DND-41 (cell line): ENCODE data around the gene RAC2.
A peak's percentile ranks its signal among the peaks of the same experiment; 100 is the strongest.

Source experiments
- ATAC-seq: fragments of 200-7000 bp; cut with Tn5 transposase; 3 replicates; pipeline ENCODE4 v1.9.1; 2021; ENCODE audit warnings: low read depth; ENCODE audit not compliant: insufficient read depth
- DNase-seq: peaks from one replicate; pipeline ENCODE4 v3.0.0-alpha.2; 2020
- H2AFZ ChIP-seq: 2 replicates; pipeline ENCODE4 v1.6.0; 2012; ENCODE audit warnings: low read depth, low read length
- H3K27ac ChIP-seq: 2 replicates; pipeline ENCODE4 v1.5.1; 2012; ENCODE audit warnings: low read length, inconsistent platforms
- H3K27me3 ChIP-seq: fragments of 200-600 bp; sonication (generic); 2 replicates; pipeline ENCODE4 v1.6.0; 2012; ENCODE audit warnings: low read length, mild to moderate bottlenecking, inconsistent platforms; ENCODE audit not compliant: insufficient read depth, poor library complexity
- H3K36me3 ChIP-seq: 2 replicates; pipeline ENCODE4 v1.5.1; 2012; ENCODE audit warnings: low read length, inconsistent platforms; ENCODE audit not compliant: insufficient read depth
- H3K4me1 ChIP-seq: 2 replicates; pipeline ENCODE4 v1.5.1; 2012; ENCODE audit warnings: mild to moderate bottlenecking, low read length; ENCODE audit not compliant: insufficient read depth
- H3K4me2 ChIP-seq: 2 replicates; pipeline ENCODE4 v1.6.0; 2012; ENCODE audit warnings: mild to moderate bottlenecking, moderate library complexity, low read length, inconsistent platforms; ENCODE audit not compliant: insufficient read depth
- H3K4me3 ChIP-seq, 2 experiments: fragments of 200-600 bp in 1 of 2; shearing (Covaris generic) in 1 of 2; 2 replicates each; pipeline ENCODE4 v1.5.1; 2012 to 2016; ENCODE audit warnings: inconsistent platforms in 2 of 2, low read length in 2 of 2, mild to moderate bottlenecking in 2 of 2, low read depth in 1 of 2, moderate library complexity in 1 of 2
- H3K79me2 ChIP-seq: 2 replicates; pipeline ENCODE4 v1.6.0; 2012; ENCODE audit warnings: low read length, inconsistent platforms; ENCODE audit not compliant: insufficient read depth
- H3K9ac ChIP-seq: 2 replicates; pipeline ENCODE4 v1.6.0; 2012; ENCODE audit warnings: low read depth, mild to moderate bottlenecking, inconsistent platforms, low read length, moderate library complexity
- H3K9me3 ChIP-seq: 2 replicates; pipeline ENCODE4 v1.5.1; 2012; ENCODE audit warnings: low read length, moderate library complexity, mild to moderate bottlenecking, inconsistent platforms; ENCODE audit not compliant: insufficient read depth, severe bottlenecking
- H4K20me1 ChIP-seq: 2 replicates; pipeline ENCODE4 v1.6.0; 2012; ENCODE audit warnings: low read length; ENCODE audit not compliant: insufficient read depth
- EZH2 ChIP-seq: IDR thresholded peaks from 3 replicates; pipeline ENCODE4 v1.6.1; 2012; ENCODE audit warnings: borderline replicate concordance, low read depth, mild to moderate bottlenecking, moderate library complexity, low read length, inconsistent platforms; ENCODE audit not compliant: severe bottlenecking
- TF ChIP-seq, protein P1 (sequence below): IDR thresholded peaks from 2 replicates; pipeline ENCODE4 v1.5.1; 2012; ENCODE audit warnings: borderline replicate concordance, low read length, moderate library complexity, mild to moderate bottlenecking; ENCODE audit not compliant: poor library complexity, severe bottlenecking; ENCODE audit errors: extremely low read depth

RAC2 gene

DNA sequence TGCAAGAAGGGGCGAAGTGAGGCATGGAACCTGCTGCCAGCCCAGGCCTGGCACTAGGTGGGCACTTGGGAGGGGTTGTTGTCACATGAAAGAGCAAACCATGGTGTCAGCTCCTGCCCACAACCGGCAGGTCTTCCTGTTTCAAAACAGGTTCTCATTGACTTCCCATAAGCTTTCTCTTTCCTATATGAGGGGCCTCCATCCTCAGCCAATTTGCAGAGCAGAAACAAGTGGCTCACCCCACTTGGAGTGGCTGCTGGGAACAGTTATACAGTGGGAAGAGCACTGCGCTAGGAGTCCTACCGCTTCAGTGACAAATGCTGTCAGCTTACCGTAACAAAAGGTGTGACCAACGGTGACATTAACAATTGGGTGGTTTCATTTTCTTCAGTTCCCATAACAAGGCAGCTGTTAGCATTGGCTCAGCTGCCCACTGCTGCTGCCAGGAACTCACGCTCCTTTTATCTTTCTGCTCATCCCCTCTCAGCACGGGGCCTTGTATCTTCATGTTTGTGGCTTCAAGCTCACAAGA lies 21.6 kb downstream of the RAC2 start:
- H3K4me1 ChIP-seq: peaks cover 44% of the 10 kb centered on the region
- no peaks in the 10 kb centered on the region for H3K9me3 ChIP-seq
- no peak for ATAC-seq
- no peak overlapping the region for H3K4me3 ChIP-seq
- no peaks in the 10 kb centered on the region for H3K27me3 ChIP-seq
- no peak overlapping the region for H2AFZ ChIP-seq
- peak; percentile 42 for DNase-seq
- H3K9ac ChIP-seq: no peak overlapping the region
- H3K4me2 ChIP-seq: no peak overlapping the region
- H3K27ac ChIP-seq: peak overlapping the region; percentile 19
- peaks cover 10% of the 10 kb centered on the region; the same call in 1 of the 2 replicates for H4K20me1 ChIP-seq
- no peaks in the 10 kb centered on the region; the same call in 1 of the 2 replicates for H3K79me2 ChIP-seq
- H3K36me3 ChIP-seq: peaks cover 35% of the 10 kb centered on the region
- TF ChIP-seq, protein P1, sequence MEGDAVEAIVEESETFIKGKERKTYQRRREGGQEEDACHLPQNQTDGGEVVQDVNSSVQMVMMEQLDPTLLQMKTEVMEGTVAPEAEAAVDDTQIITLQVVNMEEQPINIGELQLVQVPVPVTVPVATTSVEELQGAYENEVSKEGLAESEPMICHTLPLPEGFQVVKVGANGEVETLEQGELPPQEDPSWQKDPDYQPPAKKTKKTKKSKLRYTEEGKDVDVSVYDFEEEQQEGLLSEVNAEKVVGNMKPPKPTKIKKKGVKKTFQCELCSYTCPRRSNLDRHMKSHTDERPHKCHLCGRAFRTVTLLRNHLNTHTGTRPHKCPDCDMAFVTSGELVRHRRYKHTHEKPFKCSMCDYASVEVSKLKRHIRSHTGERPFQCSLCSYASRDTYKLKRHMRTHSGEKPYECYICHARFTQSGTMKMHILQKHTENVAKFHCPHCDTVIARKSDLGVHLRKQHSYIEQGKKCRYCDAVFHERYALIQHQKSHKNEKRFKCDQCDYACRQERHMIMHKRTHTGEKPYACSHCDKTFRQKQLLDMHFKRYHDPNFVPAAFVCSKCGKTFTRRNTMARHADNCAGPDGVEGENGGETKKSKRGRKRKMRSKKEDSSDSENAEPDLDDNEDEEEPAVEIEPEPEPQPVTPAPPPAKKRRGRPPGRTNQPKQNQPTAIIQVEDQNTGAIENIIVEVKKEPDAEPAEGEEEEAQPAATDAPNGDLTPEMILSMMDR: no peak
- TF ChIP-seq EZH2: no peak

DNA sequence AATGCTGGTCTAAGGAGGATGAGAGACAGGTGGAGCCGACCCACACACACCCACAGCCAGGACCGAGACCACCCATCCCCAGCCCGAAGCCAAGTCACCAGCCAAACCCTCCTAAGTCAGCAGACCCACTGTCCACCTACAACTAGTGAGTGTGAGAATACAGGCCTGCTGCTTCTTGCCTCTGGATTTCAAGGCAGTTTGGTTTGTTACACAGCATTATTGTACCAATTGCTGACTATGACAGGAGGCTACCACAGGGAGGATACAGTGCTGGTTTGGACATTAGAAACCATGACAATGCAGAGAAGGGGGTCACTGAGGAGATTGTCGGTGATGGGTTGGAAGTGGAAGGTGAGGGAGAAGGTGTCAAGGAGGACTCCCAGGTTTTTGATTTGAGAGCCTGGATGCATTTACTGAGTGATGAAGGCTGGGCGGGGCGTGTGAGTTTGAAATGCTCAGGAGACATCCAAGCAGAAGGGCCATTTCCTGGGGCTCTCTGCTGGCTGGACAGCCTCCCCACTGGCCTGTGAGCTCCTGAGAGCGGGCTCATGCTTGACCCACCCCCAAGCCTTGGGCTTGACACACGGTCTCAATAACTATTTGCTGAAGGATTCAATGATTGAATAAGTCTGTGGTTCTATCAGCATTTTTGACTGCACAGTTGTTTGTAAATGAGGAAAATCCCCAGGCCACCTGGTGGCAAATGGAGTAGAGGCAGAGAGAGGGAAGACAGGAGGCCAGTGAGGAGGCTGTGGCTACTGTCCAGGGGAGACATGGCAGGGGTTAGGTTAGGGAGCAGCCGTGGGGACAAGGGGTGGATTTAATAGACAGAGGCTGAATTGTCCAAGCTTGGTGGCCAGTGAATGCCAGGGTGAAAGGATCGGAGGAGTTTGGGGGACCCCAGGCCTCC lies 22.4 kb downstream of the RAC2 start:
- peaks cover 10% of the 10 kb centered on the region; the same call in 1 of the 2 replicates for H4K20me1 ChIP-seq
- peaks cover 32% of the 10 kb centered on the region for H3K36me3 ChIP-seq
- H3K4me2 ChIP-seq: no peak overlapping the region

DNA sequence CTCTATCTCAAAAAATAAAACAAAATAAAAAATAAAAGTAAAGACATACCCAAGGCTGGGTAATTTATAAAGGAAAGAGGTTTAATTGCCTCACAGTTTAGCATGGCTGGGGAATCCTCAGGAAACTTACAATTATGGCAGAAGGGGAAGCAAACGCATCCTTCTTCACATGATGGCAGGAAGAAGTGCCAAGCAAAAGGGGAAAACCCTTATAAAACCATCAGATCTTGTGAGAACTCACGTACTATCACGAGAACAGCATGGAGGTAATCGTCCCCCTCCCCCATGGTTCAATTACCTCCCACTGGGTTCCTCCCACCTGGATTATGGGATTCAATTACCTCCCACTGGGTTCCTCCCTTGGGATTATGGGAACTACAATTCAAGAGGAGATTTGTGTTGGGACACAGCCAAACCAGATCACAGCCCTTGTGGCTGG lies 23.5 kb downstream of the RAC2 start:
- H3K79me2 ChIP-seq: no peaks in the 10 kb centered on the region
- no peak overlapping the region for H3K9ac ChIP-seq
- no peaks in the 10 kb centered on the region for H3K9me3 ChIP-seq
- H2AFZ ChIP-seq: no peak overlapping the region
- peaks cover 7% of the 10 kb centered on the region; the same call in 1 of the 2 replicates for H4K20me1 ChIP-seq
- peaks cover 44% of the 10 kb centered on the region for H3K4me1 ChIP-seq
- no peak for TF ChIP-seq EZH2
- TF ChIP-seq, protein P1: no peak
- DNase-seq: no peak
- H3K4me2 ChIP-seq: no peak overlapping the region
- no peaks in the 10 kb centered on the region for H3K27me3 ChIP-seq
- no peak for ATAC-seq
- H3K27ac ChIP-seq: no peak overlapping the region
- H3K36me3 ChIP-seq: peaks cover 21% of the 10 kb centered on the region
- no peak overlapping the region for H3K4me3 ChIP-seq

More for the DNA sequence above, 22.4 kb downstream of the RAC2 start:
- H3K27ac ChIP-seq: peak overlapping the region; percentile 19
- H3K79me2 ChIP-seq: no peaks in the 10 kb centered on the region
- TF ChIP-seq, protein P1: no peak
- TF ChIP-seq EZH2: no peak
- peaks cover 44% of the 10 kb centered on the region for H3K4me1 ChIP-seq
- ATAC-seq: no peak
- no peak overlapping the region for H3K9ac ChIP-seq
- no peaks in the 10 kb centered on the region for H3K27me3 ChIP-seq
- no peak overlapping the region for H3K4me3 ChIP-seq
- DNase-seq: no peak
- H3K9me3 ChIP-seq: no peaks in the 10 kb centered on the region
- H2AFZ ChIP-seq: no peak overlapping the region
